ENCODE data around the gene FAM118A. TPM values are rescaled to one million over a fixed set of nuclear protein-coding genes. Genes with fewer than 3 reads are reported as not detected.

FAM118A gene
- total RNA-seq, 3 donors from 2014 or later: 33.8 to 104 (median 55.4) TPM

GRCh38 chr22:45319324-45319685 is 9.6 kb downstream of the FAM118A start:
- H3K36me3 ChIP-seq: no peaks in the 10 kb centered on the region
- no peak for TF ChIP-seq POLR2AphosphoS5 (IDR thresholded peaks at IDR 0.05)
- TF ChIP-seq CTCF (IDR thresholded peaks at IDR 0.05): no peak
- no peak for TF ChIP-seq POLR2A (IDR thresholded peaks at IDR 0.05)
- H3K27me3 ChIP-seq: no peaks in the 10 kb centered on the region
- H3K4me3 ChIP-seq: no peak overlapping the region
- intact Hi-C loops (cut with DNase I; ENCODE audit: low total_unique reads): loop anchor here (5.0 kb wide), 1 partner anchor 1897 kb away; no protein-coding TSS in a partner anchor
- H3K27ac ChIP-seq: peak overlapping the region; percentile 55 to 92
- H3K4me1 ChIP-seq: peaks cover 0 to 7% of the 10 kb centered on the region in 2 donors
- no peaks in the 10 kb centered on the region for H3K9me3 ChIP-seq
- no peak for DNase-seq (ENCODE audit: low spot score in 2 of 2)

GRCh38 chr22:45320357-45320976 is 10.7 kb downstream of the FAM118A start:
- TF ChIP-seq POLR2A (IDR thresholded peaks at IDR 0.05): no peak
- DNase-seq (ENCODE audit: low spot score in 2 of 2): no peak
- intact Hi-C loops (cut with DNase I; ENCODE audit: low total_unique reads): no loop called here
- H3K9me3 ChIP-seq: no peaks in the 10 kb centered on the region
- no peak overlapping the region for H3K4me3 ChIP-seq
- H3K4me1 ChIP-seq: peaks cover 0 to 7% of the 10 kb centered on the region in 2 donors
- no peaks in the 10 kb centered on the region for H3K27me3 ChIP-seq
- H3K36me3 ChIP-seq: no peaks in the 10 kb centered on the region
- H3K27ac ChIP-seq: no peak overlapping the region

GRCh38 chr22:45321827-45322226 is 12.1 kb downstream of the FAM118A start:
- Histone ChIP-seq H3K27ac (no peak overlapping the region), H3K36me3 (no peaks in the 10 kb centered on the region), H3K9me3 (no peaks in the 10 kb centered on the region), H3K4me1 (peaks cover 0 to 7% of the 10 kb centered on the region in 2 donors), H3K27me3 (no peaks in the 10 kb centered on the region), H3K4me3 (no peak overlapping the region)
- DNase-seq (ENCODE audit: low spot score in 2 of 2): no peak
- intact Hi-C loops (cut with DNase I; ENCODE audit: low total_unique reads): no loop called here
- TF ChIP-seq POLR2AphosphoS5 (IDR thresholded peaks at IDR 0.05) (no peak), CTCF (IDR thresholded peaks at IDR 0.05) (no peak), POLR2A (IDR thresholded peaks at IDR 0.05) (no peak)

GRCh38 chr22:45322873-45323525 is 13.3 kb downstream of the FAM118A start:
- H3K36me3 ChIP-seq: no peaks in the 10 kb centered on the region
- H3K9me3 ChIP-seq: no peaks in the 10 kb centered on the region
- no peak for DNase-seq (ENCODE audit: low spot score in 2 of 2)
- peaks cover 0 to 3% of the 10 kb centered on the region in 2 donors for H3K4me1 ChIP-seq
- intact Hi-C loops (cut with DNase I; ENCODE audit: low total_unique reads): loop anchor here (1.0 kb wide), 1 partner anchor 25 kb away; no protein-coding TSS in a partner anchor
- TF ChIP-seq POLR2AphosphoS5 (IDR thresholded peaks at IDR 0.05) (no peak), CTCF (IDR thresholded peaks at IDR 0.05) (no peak), POLR2A (IDR thresholded peaks at IDR 0.05) (no peak)
- H3K4me3 ChIP-seq: no peak overlapping the region
- no peaks in the 10 kb centered on the region for H3K27me3 ChIP-seq
- no peak overlapping the region for H3K27ac ChIP-seq

- no peak overlapping the region for H3K4me3 ChIP-seq
- no peaks in the 10 kb centered on the region for H3K9me3 ChIP-seq
- H3K27ac ChIP-seq: no peak overlapping the region
- peaks cover 0 to 3% of the 10 kb centered on the region in 2 donors for H3K4me1 ChIP-seq
- DNase-seq (ENCODE audit: low spot score in 2 of 2): no peak
- H3K27me3 ChIP-seq: no peaks in the 10 kb centered on the region
- intact Hi-C loops (cut with DNase I; ENCODE audit: low total_unique reads): loop anchor here (1.0 kb wide), 1 partner anchor 25 kb away; no protein-coding TSS in a partner anchor
- H3K36me3 ChIP-seq: no peaks in the 10 kb centered on the region
- TF ChIP-seq CTCF (IDR thresholded peaks at IDR 0.05) (no peak), POLR2A (IDR thresholded peaks at IDR 0.05) (no peak), POLR2AphosphoS5 (IDR thresholded peaks at IDR 0.05) (no peak)
Observed at GRCh38 chr22:45323695-45324094, 14.0 kb downstream of the FAM118A start.

Measured in breast epithelium (tissue), 4 donors.